DMS79 (cell line): ENCODE data around the gene ETNK2.
A peak's percentile ranks its signal among the peaks of the same experiment; 100 is the strongest.

Experiments
- DNase-seq: peaks from one replicate; lab custom pipeline; 2025; lab: John Stamatoyannopoulos, UW

ETNK2 gene, protein sequence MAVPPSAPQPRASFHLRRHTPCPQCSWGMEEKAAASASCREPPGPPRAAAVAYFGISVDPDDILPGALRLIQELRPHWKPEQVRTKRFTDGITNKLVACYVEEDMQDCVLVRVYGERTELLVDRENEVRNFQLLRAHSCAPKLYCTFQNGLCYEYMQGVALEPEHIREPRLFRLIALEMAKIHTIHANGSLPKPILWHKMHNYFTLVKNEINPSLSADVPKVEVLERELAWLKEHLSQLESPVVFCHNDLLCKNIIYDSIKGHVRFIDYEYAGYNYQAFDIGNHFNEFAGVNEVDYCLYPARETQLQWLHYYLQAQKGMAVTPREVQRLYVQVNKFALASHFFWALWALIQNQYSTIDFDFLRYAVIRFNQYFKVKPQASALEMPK

DNA sequence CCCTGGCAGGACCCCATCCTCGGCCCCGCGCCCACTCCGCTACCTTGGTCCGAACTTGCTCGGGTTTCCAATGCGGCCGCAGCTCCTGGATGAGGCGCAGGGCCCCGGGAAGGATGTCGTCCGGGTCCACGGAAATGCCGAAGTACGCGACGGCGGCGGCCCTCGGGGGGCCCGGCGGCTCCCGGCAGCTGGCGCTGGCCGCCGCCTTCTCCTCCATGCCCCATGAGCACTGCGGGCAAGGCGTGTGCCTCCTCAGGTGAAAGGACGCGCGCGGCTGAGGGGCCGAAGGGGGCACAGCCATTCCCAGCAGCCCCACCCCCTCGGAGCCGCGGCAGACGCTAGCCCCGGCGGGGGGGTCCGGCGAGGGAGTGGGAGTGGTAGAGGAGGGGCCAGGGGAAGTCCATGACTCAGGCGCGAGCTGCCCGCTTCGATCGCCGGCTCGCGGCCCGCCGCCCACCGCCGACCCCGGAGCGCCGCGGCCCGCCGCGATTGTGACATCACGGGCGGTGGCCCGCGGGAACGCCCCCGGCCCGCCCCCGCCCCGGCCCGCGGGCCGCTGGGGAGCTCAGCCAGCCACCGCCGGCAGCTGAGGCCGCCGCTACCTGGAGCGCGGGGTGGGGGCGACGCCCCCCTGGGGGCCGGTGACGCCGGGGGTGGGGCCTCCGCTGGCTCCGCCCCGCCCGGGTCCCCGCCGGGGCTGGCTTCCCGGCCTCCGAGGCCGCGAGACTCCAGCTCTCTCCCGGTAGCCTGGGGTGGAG is at the start of gene ETNK2:
TSS of gene ETNK2 (minus strand) at position 493 of the 758 bp plus-strand sequence. CDS start at position 301, 192 bp downstream.
- peak; percentile 21 for DNase-seq

DNA sequence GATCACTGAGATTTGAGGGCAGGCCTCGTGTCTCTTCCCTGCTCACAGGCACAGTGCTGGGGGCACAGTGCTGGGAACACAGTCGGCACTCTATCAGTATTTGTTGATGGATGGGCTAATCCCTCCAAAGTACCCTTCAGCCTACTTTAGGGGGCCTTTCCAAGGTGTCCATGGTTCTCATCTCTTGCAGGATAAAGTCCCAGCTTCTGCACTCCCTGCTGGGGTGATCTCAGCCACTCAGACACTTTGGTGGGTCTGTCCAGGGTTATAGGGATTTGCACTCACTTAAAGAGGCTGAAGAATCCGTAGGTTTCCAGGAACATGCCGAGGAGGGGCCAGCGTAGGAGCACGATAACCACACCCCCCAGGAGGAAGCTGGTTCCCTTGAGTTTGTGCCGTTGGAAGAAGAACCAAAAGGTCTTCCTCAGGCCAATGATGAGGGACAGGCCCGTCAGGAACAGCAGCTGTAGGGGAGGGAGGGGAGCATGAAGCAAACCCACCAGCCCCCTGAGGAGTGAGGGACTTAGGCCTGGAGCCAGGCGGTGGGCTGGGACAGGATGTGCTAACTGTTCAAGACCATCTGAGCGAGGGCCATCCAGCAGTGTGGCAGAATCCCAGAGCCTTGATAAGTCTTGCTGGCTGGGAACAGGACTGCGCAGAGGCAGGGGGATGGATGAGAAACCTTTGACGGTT is 49.6 kb upstream of the ETNK2 start:
- no peak for DNase-seq

DNA sequence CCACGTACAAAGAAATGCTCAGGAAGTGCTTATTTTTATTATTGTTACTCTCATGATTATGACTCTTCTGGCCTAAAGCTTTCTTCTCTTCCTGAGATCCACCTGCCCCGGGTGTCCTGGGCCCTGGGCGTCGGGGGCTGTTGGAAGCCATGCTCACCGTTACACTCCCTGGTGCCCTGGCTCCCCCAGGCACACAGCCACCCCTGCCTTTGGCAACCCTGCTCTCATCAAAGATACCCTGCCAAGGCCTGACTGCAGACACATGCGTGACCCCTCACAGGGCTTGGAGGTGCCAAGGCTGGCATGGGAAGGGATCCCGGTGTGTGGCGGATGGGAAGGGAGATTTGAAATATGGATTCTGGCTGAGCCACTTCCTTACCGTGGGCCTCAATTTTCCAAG is 47.7 kb upstream of the ETNK2 start:
- no peak for DNase-seq

DNA sequence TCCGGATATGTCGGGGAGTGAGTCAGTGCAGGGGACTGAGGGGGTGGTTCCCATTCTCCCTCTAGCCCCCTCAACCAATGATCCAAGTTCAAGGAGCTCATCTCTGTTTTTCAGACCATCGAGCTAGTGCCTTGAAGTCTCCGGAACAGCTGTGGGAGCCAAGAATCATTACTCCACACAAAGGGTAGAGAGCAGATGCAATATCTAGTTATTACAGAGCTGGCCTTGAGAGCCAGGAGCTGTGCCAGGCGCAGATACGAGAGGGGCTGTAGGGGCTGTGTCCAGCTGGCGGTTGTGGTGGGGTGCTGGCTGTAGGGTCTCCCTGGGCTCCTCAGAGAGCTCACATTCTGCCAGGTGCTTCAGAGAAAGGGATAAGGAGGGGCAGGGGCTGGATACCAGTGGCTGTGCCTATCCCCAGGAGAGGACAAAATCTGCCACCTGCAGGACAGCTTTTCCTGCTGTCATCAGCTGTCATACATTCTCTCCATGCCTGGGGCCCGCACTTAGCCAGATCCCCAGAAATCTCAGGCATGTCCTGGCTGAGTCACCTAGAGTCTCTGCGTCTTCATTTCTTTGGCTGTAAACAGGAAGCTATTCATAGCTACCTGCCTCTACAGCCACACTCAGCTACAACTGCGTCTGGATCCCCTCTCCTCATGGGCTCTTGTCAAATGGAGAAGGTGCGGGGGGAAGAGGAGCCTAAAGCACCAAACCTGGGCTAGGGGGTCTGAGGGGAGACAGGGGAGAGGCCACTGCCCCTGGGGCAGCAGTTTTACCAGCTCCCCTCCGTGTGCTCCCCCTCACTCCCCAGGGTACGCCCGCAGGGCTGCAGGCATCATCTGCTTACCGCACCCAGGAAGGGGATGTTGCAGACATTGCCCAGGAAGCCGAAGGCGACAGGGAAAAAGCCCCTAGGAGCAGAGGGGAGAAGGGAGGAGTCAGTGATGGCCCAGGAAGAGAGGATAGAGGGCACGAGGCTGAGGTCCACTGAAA is 46.8 kb upstream of the ETNK2 start:
- no peak for DNase-seq

DNA sequence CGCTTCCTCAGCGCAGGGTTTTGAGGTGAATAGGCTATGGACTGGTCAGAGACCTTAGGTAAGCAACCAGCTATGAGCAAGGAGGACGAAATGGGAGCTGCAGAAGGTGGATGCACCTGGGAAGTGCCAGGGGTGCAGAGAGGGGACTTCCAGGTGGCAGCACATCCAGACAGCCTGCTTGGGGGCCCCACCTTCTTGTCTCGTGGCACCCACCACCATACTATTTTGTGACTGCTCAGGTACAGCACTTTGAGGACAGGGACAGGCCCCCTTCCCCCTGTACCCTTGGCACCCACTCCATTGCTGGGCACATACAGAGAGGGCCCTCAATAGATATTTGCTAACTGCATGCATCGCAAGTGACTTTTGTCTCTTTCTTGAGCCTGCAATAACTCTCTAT is 45.2 kb upstream of the ETNK2 start:
- DNase-seq: no peak

DNA sequence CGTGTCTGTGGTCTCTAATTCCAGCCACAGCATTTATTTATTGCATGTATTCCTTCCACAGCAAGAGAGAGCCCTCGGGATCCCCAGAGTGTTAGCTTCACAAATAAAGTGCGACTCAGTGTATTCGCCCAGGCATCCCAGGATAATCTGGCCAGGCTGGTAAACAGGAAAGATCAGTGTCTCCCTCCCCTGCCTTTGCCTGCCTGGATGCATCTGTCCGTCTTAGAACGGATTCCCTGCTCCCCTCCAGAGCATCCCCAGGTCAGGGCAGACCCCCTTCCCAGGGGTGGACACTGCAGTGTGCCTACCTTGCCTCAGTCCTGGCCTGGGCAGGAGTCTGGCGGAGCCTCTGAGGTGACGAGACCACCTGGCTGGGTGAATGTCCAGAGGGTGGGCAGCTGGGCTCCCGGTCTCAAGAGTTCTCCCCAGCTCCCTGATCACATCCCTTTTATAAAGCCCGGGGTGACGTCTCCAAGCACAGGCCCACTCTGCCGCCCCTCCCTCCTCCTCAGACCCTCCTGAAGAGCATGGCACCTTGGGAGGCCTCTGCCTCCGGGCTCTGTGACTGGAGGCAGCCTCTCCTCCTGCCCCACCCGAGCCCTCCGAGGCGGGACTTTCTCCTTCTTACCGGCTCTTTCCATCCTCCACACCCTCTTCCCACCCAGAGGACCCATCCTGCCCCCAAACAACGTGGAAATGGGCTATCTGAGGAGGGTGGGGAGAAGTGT is 44.4 kb upstream of the ETNK2 start, which contains the start of gene KISS1:
TSS of gene KISS1 (minus strand) at position 424 of the 728 bp plus-strand sequence. CDS start 3,615 bp downstream, outside the sequence.
- DNase-seq: no peak

DNA sequence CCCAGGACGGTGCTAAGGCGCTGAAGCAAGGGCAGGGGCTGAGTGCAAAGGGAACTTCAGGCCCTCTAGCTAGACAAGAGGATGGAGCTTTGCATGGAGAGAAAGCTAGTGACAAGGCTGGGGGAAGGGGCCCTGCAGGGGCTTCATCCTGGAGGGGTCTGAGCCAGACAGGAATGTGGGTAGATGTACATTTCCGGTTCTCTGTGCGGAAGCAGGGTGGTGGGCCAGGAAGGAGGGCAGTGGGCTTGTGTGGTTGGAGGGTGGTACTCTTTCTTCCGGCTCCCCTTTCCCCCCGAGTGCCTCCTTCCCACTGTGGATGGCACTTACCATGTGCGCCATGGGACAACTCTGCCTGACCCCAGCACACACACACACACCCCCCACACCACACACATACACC is 42.9 kb upstream of the ETNK2 start:
- DNase-seq: no peak

DNA sequence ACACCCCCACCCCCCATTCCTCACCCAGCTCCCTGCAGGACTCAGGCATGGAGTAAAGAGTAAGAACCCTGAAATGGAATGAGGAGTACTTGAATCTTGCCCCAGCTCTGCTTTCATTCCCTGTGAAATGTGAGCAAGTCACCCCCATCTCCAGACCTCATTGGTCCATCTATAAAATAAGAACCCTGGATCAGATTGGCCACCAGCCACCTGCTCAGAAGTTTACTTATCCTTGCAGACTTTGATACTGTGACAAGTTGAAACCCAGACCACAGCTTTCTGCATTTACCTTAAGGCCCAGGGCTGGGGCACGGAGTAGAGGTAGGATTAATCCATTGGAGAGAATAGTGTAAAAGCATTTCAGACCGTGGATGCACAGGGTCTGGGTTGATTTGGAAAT is 42.2 kb upstream of the ETNK2 start:
- DNase-seq: no peak

DNA sequence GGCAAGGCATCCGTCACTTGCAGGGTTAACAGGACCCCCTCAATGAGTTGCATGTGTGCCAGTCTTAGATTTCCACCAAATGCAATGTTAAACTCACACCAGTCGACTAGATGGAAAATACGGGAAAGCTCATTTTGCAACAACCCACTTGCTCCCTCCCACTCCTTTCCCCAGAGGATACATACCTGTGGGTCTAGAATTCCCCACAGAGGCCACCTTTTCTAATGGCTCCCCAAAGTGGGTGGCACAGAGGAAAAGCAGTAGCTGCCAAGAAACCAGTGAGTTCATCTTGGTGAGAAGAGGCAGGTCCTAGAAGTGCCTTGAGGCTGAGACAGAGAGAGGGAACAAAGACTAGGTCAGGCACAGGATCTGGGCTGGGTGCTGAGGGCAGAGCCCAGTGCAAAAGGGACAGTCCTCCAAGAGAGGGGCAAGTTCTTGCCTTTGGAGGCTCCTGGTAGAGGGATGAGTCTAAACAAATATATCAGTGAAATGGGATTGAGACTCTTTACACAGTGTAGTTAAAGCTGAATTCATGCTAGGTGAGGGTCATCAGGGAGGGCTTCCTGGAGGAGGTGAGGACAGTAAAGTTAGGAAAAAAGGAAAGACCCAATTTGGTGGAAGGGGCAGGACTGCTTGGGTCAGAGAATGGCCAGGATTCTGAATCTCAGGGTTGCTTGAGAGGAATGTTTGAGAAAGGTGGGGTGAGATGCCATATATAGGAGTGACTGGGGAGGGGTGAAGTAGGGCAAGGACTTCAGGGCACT is 40.9 kb upstream of the ETNK2 start:
- no peak for DNase-seq

DNA sequence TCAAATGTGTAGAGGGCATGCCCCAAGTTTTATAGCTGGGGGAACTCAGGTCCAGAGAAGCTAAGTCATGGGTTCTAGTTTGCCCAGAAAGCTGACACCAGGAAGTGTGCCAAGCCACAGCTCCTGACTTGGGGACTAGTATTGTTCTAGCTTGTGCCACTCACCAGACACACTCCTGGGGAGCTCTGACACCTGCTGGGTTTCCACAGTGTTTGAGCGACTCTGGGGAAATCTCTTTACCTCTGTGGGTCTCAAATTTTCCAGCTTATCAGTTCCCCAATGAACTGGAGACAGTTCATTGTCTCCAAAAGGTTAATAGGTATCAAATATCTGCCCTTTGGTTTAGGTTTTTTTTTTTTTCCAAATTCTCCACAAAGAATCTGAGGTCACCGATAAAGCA is 40.2 kb upstream of the ETNK2 start:
- DNase-seq: no peak

DNA sequence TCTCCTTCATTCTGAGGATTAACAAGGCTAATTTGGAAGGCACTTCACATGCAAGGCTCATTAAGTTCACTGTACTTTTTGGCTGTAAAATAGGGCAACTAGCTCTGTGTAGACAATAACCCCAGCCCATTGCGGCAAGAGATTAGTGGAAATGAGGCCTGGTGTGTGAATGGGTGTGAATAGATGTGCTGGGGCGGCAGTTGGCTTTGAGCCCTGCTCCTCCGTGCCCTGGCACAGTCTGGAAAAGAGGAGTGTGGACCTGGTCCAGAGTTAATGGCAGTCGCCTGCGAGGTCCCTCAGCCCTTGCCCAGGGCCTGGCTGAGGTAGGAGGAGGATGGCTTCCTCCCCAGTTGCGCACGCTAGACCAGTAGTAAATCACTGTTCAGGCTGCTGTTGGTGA is 39.6 kb upstream of the ETNK2 start:
- DNase-seq: peak; percentile 50

DNA sequence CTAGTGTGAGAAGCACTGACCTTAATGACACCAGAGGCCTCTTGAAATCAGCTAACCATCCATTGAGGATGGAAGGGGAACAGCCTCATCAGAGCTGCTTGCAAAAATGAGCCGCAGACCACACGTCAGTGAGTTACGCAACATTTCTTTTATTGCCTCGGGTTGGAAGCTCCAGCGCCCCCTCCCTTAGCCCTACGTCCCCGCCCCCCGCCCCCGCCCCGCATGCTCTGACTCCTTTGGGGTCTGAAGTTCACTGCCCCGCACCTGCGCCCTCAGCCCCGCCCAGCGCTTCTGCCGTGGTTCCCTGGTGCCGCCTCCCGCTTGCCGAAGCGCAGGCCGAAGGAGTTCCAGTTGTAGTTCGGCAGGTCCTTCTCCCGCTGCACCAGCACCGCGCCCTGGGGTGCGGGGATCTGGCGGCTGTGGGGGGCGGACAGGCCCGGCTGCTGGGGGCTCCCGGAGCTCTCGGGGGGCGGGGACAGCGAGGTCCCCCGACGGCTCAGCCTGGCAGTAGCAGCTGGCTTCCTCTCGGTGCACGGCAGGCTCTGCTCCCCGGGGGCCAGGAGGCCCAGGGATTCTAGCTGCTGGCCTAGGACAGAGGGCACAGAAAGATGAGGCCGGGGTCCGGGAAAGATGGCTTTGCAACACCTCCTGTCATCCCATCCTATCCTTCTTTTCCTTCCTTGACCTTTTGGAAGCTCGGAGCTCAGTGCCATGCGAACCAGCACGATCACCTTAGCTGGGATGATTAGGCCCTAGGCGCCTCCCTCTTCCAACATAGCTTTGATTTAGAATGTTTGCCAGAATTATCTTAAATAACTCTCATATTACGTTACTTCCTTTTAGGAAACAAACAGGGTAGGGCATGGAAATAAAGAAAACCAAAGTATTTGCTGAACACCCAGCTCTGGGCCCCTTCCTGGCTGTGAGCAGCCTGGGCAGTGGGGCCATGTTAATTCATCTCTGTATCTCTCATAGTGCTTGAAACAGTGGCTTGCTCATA is 38.7 kb upstream of the ETNK2 start:
- no peak for DNase-seq

DNA sequence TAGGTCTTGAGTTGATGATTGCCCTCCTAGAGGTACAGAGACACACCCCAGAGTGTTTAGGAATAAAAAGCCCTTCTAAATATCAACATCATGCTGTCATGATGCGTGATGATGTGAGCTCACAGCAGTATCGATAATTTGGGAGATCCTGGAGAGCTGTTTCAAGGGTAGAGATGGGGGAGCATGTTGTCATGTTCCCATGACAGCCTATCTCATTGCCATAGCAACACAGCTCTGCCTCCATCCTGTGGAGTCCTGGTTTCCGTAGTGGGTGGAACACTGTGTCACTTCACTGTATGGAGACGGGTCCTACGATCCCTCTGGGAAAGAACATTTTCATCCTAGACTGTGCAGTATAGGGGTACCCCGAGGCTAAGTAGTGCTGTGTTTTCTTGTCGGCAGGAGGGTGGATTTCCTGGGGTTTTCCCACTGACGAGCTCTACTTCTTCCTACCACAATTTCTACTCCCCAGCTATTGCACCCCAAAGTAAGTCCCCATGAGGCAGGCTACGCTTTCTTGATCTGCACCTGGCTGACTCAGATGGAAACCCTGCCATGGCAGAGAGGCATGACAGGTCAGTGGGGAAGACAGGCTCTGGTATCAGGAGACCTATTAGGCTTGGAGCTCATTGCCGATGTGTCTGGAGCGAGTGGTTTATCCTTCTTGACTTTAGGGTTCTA is 37.3 kb upstream of the ETNK2 start:
- DNase-seq: no peak

DNA sequence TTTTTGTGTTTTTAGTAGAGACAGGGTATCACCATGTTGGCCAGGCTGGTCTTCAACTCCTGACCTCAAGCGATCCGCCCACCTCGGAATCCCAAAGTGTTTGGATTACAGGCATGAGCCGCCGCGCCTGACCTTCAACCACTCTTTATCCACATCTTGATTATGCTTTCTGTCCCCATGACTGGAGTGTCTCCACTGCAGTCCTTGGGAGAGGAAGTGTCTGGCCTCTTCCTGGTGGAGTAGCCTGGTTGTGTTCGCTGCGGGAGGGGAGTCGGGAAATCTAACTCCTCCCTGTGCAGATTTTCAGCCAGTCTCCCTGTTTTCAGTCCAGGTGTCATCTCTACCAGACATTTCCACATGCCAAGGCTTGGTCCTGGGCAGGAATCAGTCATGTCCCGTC is 34.8 kb upstream of the ETNK2 start:
- DNase-seq: no peak

DNA sequence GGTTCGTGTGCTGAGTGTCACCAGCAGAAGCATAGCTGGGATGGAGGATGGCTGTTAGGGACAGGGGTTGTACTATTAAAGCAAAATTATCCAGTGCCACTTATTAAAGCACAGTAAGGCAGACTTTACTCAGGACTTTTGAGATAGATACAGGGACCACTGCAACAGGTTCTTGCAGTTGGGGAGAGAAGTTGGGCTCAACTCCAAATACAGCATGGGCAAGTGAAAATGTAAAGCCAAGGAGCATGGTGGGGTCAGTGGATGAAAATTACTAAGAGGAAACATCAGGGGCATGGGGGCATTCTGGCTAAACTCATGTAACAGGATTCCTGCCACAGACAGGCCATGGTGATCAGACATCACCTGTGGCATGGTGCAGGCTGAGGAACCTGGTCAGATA is 29.3 kb upstream of the ETNK2 start:
- no peak for DNase-seq

DNA sequence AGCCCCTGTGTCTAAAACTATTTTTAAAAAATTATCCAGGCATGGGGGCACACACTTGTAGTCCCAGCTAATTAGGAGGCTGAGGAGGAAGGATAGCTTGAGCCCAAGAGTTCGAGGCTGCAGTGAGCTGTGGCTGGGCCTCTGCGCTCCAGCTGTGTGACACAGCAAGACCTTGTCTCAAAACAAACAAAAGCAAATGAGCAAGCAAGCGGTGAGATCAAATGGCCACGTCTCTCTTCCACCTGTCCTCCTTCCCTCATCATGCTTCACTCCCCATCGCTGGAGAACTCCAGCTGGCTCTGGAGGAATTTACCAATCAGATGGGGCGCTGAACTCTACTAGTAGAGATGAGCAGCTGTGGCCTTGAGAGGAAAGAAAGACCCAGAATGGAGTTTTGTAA is 28.3 kb upstream of the ETNK2 start:
- no peak for DNase-seq

DNA sequence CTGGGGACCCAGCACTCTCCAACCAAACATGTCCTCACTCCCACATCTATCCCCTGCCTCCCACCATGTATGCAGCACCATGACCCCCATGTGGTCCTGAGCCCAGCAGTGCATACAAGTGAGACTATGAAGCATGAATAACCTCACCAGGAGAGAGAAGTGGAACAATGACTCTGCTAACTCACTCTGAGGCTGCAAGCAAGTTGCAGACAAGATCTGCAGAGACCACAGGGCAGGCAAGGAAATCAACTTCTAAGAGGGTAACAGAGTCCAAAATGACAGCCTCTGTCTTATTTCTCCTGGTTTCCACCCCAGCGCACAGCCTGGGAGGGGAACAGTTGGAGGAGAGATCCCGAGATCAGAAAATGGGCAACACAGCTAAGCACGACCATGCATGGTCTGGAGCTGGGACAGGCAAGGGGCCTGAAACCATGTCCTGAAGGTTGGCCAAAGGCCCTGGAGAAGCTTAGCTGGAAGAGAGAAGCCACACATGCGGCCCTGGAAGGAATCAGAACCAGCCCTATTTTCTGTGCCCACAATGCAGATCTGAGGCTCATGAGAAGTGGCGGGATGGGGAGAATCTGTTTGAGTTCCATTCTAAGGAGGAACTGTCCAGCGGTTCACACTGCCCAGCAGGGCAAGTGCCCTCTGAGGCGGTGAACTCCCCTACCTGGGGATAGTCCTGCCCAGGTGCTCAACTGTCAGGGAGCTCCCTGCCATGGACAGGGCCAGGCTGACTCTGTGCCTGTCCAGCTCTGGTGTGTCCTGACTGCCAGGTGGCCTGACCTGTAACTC is 26.8 kb upstream of the ETNK2 start:
- DNase-seq: no peak
